Right lobe of liver (tissue), 6 donors: ENCODE results near the gene SCN2A. TPM values are rescaled to one million over a fixed set of nuclear protein-coding genes. Genes with fewer than 3 reads are reported as not detected.

Experiments
- ATAC-seq, 4 donors: fragments of 200-7000 bp; cut with Tn5 transposase; one replicate each; pipeline ENCODE4 v1.9.1; 2020; ENCODE audit warnings: mild to moderate bottlenecking in 4 of 4, moderate library complexity in 4 of 4
- DNase-seq, 3 donors: peaks; one replicate each; pipeline ENCODE4 v3.0.0-alpha.2; 2020
- H3K27ac ChIP-seq, 3 donors: fragments of 200-600 bp; one replicate each; pipeline ENCODE4 v1.8.0; 2022
- H3K27me3 ChIP-seq, 2 donors: fragments of 200-600 bp; one replicate each; pipeline ENCODE4 v1.8.0; 2022
- H3K36me3 ChIP-seq, 4 donors: fragments of 200-600 bp; sonication (generic) in 1 of 4; one replicate each; pipeline versions ENCODE4 v1.5.1 to v1.8.0; 2017 to 2022; ENCODE audit warnings: control low read depth in 1 of 4
- H3K4me1 ChIP-seq, 4 donors: fragments of 200-600 bp; sonication (generic) in 1 of 4; one replicate each; pipeline versions ENCODE4 v1.5.1 to v1.8.0; 2017 to 2022; ENCODE audit warnings: control low read depth in 1 of 4
- H3K4me3 ChIP-seq, 3 donors: fragments of 200-600 bp; one replicate each; pipeline ENCODE4 v1.8.0; 2022
- H3K9me3 ChIP-seq, 4 donors: fragments of 200-600 bp; sonication (generic) in 1 of 4; one replicate each; pipeline versions ENCODE4 v1.5.1 to v1.8.0; 2017 to 2022; ENCODE audit warnings: control low read depth in 1 of 4
- POLR2A ChIP-seq: fragments of 450-650 bp; IDR thresholded peaks from one replicate; pipeline ENCODE4 v1.6.1; 2017; ENCODE audit warnings: antibody characterized with exemption, mild to moderate bottlenecking
- WGBS: methylation state at CpG from one replicate; pipeline ENCODE4 v1.1.6; 2018; ENCODE audit warnings: low coverage, low lambda C conversion rate; ENCODE audit not compliant: insufficient coverage; ENCODE audit errors: missing lambda C conversion rate; 5-methylcytosine and 5-hydroxymethylcytosine counted together
- intact Hi-C, 2 donors: fragments of 100-400 bp; cut with DNase I; formaldehyde crosslinking; loops; one replicate each; pipeline versions ENCODE4 v1.11.2 to v1.14.1; 2022
- total RNA-seq, 6 experiments: library from RNA; depleted of rRNA in 2 of 6; stranded (reverse); fragments of >200 nt in 2 of 6; fragmentation: NEBNext Ultra II Directional in 3 of 6; extraction: Animal tissue kit (Norgen Biotek cat#: 25700) in 3 of 6; gene quantifications; one replicate each; pipeline versions ENCODE4 v1.1.0 to v1.2.4, GENCODE V29; 2016 to 2023
- TF ChIP-seq, protein P1 (sequence below), 4 donors: fragments of 200-600 bp in 3 of 4; fragments of 450-650 bp in 1 of 4; IDR thresholded peaks; one replicate each; pipeline versions ENCODE4 v1.5.1 to v1.8.0; 2016 to 2022; ENCODE audit warnings: antibody characterized with exemption in 4 of 4, mild to moderate bottlenecking in 2 of 4
- donor health status: DM: no; HTN: yes; CAD: no.
- donor health status: DM: no; HTN: no; CAD: no.
- donor health status: DM: no; HTN: no; CAD: no.
- donor health status: DM: no; HTN: yes; CAD: no.
- donor health status: DM: no; HTN: yes; CAD: no.

Gene SCN2A
- total RNA-seq, 6 experiments from 2014 or later: 0.12 to 0.27 TPM; not detected in 4

DNA sequence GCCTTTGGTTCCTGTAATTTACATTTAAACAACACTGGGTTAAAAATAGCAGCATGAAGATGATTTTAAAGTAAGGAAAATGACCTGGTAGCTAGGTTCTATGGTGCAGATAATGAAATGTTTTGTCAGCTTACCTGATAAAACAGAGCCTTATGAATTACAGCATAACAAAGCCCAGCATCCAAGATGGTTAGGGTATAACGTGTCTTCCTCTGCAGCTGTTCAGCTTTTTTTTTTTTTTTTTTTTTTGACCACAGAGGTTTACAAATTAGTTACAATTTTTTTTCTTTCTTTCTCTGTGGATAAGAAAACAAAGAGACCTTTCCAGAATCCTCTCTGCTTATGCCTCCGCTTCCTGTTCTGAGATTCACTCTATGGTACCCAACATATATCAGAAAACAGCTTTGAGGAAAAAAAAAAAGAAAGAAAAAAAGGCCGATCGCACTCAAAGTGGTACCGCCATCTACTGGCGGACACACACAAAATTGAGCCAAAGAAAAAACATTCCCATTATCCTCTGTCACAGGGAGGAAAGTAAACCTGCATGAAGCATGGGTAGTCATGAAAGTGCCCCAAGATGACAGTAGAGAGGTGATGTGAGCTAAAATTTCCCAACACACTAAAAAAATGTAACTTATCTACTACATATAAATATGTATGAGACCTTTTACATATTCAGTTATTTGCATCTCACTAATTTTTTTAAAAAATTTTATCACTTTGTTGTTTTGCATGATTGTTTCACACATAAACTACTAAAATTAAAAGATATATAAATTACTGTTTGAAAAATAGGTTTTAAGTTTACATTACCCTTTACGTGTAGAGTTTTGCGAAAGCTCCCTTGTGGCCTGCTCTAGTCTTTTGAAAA, 35.3 kb upstream of the SCN2A start, which contains the start of gene SCN3A:
Gene SCN3A (minus strand): TSS at position 362 of the 871 bp plus-strand sequence. CDS start 27,656 bp downstream, outside the sequence.
- TF ChIP-seq, protein P1, sequence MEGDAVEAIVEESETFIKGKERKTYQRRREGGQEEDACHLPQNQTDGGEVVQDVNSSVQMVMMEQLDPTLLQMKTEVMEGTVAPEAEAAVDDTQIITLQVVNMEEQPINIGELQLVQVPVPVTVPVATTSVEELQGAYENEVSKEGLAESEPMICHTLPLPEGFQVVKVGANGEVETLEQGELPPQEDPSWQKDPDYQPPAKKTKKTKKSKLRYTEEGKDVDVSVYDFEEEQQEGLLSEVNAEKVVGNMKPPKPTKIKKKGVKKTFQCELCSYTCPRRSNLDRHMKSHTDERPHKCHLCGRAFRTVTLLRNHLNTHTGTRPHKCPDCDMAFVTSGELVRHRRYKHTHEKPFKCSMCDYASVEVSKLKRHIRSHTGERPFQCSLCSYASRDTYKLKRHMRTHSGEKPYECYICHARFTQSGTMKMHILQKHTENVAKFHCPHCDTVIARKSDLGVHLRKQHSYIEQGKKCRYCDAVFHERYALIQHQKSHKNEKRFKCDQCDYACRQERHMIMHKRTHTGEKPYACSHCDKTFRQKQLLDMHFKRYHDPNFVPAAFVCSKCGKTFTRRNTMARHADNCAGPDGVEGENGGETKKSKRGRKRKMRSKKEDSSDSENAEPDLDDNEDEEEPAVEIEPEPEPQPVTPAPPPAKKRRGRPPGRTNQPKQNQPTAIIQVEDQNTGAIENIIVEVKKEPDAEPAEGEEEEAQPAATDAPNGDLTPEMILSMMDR (IDR thresholded peaks at IDR 0.05): peak; percentile 47 to 77 (median 70)
- TF ChIP-seq POLR2A: no peak
- no peaks in the 10 kb centered on the region for H3K36me3 ChIP-seq
- H3K9me3 ChIP-seq: no peaks in the 10 kb centered on the region
- H3K27ac ChIP-seq: no peak within 1 kb of the TSS
- 19% methylated on average over 8 of the region's 8 CpGs for whole genome bisulfite sequencing
- ATAC-seq (peak; percentile 64 to 83 (median 77)), DNase-seq (peak in 1 of 3 donors; percentile 42)
- intact Hi-C loops: loop anchor here (10.0 kb wide), 2 partner anchors 179 to 189 kb away; no protein-coding TSS in a partner anchor
- no peaks in the 10 kb centered on the region for H3K4me1 ChIP-seq
- H3K4me3 ChIP-seq: no peak within 1 kb of the TSS
- no peaks in the 10 kb centered on the region for H3K27me3 ChIP-seq

DNA sequence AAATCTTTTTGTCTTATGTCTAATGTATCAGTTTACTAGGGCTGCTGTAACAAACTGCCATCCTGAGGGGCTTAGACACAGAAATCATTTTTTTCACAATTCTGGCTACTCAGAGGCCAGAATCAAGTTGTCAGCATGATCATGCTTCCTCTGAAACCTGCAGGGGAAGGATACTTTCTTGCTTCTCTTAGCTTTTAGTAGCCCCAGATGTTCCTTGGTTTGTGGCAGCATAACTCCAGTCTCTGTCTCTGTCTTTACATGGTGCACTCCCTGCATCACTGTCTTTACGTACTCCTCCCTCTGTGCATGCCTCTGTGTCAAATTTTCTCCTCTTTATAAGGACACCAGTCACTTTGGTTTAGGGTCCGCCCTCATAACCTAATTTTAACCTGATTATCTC, 33.3 kb upstream of the SCN2A start:
- Histone ChIP-seq H3K9me3 (no peaks in the 10 kb centered on the region), H3K4me3 (no peak overlapping the region), H3K36me3 (no peaks in the 10 kb centered on the region), H3K4me1 (no peaks in the 10 kb centered on the region), H3K27me3 (no peaks in the 10 kb centered on the region), H3K27ac (no peak overlapping the region)
- no peak for TF ChIP-seq POLR2A
- WGBS: 53% methylated on average over 2 of the region's 2 CpGs
- DNase-seq: no peak
- intact Hi-C loops: loop anchor here (10.0 kb wide), 2 partner anchors 181 to 191 kb away; no protein-coding TSS in a partner anchor
- ATAC-seq: no peak

DNA sequence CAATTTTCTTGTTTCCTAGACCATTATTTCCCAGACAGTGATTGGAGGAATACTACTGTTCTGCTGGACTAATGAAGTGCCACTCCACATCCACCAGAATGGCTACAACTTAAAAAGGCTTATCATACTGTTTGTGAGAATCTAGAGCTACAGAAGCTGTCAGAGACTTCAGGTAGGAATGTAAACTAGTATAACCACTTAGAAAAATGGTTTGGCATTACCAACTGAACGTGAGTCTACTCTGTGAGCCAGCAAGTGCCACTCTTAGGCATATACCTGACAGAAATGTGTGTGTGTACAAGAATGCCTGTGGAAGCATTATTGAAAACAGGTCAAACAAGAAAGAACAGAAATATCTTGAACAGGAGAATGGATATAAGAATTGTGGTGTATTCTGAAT, 31.1 kb upstream of the SCN2A start:
- intact Hi-C loops: loop anchor here (10.0 kb wide), 2 partner anchors 183 to 193 kb away; no protein-coding TSS in a partner anchor

DNA sequence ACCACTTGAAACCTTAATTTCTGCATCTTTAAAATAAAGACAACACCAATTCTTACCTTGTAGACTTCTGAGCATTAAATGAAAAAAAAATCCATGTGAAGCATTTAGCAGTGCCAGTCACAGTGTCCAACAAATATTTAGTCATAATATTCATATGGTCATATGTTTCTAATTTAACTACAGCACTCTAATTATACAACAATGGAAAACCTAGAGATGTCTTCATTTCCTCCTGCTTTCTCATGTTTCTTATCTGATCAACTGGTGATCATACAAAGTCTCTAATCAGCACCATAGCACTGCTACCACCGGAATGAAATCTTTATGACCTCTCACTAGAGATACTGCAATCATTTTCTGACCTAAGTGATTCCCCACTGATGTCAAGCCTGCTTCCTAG, 25.1 kb upstream of the SCN2A start:
- H3K27ac ChIP-seq: no peak overlapping the region
- intact Hi-C loops: no loop called here
- H3K9me3 ChIP-seq: no peaks in the 10 kb centered on the region
- H3K4me3 ChIP-seq: no peak overlapping the region
- ATAC-seq (no peak), DNase-seq (no peak)
- TF ChIP-seq, protein P1 (IDR thresholded peaks at IDR 0.05): no peak
- TF ChIP-seq POLR2A: no peak
- no peaks in the 10 kb centered on the region for H3K36me3 ChIP-seq
- no peaks in the 10 kb centered on the region for H3K4me1 ChIP-seq
- WGBS: 32% methylated on average over 1 of the region's 1 CpG
- no peaks in the 10 kb centered on the region for H3K27me3 ChIP-seq

More for the DNA sequence above, 31.1 kb upstream of the SCN2A start:
- 44% methylated on average over 1 of the region's 1 CpG for WGBS
- Histone ChIP-seq H3K4me1 (no peaks in the 10 kb centered on the region), H3K36me3 (no peaks in the 10 kb centered on the region), H3K4me3 (no peak overlapping the region), H3K27ac (no peak overlapping the region), H3K9me3 (no peaks in the 10 kb centered on the region), H3K27me3 (no peaks in the 10 kb centered on the region)
- DNase-seq (no peak), ATAC-seq (no peak)
- no peak for TF ChIP-seq POLR2A

DNA sequence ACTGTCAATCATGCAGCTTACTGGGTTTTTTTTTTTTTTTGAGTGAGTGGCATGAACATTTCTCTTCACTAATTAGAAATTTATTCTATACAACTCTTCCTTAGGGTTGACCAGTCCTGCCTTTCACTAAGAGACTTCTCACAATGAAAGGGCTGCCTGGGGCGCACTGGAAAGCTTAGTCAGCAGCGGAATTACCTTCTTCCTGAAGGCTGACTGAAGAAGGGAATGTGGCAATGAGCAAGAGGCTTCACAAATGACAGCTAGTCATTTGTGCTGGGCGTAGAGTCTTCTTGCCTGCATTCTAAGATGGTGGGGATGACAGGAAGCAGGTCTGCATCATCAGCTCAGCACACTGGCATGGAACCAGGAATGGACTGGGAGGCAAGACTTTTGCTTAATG, 19.7 kb upstream of the SCN2A start:
- H3K27me3 ChIP-seq: no peaks in the 10 kb centered on the region
- 59% methylated on average over 3 of the region's 3 CpGs for WGBS
- no peak overlapping the region for H3K27ac ChIP-seq
- H3K36me3 ChIP-seq: no peaks in the 10 kb centered on the region
- H3K4me1 ChIP-seq: no peaks in the 10 kb centered on the region
- ATAC-seq (no peak), DNase-seq (no peak)
- no peak overlapping the region for H3K4me3 ChIP-seq
- no peaks in the 10 kb centered on the region for H3K9me3 ChIP-seq
- TF ChIP-seq, protein P1 (IDR thresholded peaks at IDR 0.05): no peak
- no peak for TF ChIP-seq POLR2A
- intact Hi-C loops: no loop called here
